LNCaP clone FGC (cell line): ENCODE results near the gene XRCC5.

Experiments used
- DNase-seq: peaks from one replicate; pipeline ENCODE4 v3.0.0-alpha.2; 2011; ENCODE audit warnings: low read depth
- H3K4me3 ChIP-seq: 2 replicates; pipeline ENCODE4 v1.5.1; 2011; ENCODE audit warnings: mild to moderate bottlenecking, low read depth, low read length, control low read depth
- TF ChIP-seq, protein P1 (sequence below): IDR thresholded peaks from 2 replicates; pipeline ENCODE4 v1.5.1; 2012; ENCODE audit warnings: mild to moderate bottlenecking; ENCODE audit not compliant: control insufficient read depth, insufficient read depth; ENCODE audit errors: extremely low read depth

Gene XRCC5

GRCh38 chr2:216234106-216234505 is 125.0 kb downstream of the XRCC5 start:
- no peak overlapping the region for H3K4me3 ChIP-seq
- no peak for DNase-seq
- TF ChIP-seq, protein P1, sequence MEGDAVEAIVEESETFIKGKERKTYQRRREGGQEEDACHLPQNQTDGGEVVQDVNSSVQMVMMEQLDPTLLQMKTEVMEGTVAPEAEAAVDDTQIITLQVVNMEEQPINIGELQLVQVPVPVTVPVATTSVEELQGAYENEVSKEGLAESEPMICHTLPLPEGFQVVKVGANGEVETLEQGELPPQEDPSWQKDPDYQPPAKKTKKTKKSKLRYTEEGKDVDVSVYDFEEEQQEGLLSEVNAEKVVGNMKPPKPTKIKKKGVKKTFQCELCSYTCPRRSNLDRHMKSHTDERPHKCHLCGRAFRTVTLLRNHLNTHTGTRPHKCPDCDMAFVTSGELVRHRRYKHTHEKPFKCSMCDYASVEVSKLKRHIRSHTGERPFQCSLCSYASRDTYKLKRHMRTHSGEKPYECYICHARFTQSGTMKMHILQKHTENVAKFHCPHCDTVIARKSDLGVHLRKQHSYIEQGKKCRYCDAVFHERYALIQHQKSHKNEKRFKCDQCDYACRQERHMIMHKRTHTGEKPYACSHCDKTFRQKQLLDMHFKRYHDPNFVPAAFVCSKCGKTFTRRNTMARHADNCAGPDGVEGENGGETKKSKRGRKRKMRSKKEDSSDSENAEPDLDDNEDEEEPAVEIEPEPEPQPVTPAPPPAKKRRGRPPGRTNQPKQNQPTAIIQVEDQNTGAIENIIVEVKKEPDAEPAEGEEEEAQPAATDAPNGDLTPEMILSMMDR = no peak

GRCh38 chr2:216235462-216235861 is 126.3 kb downstream of the XRCC5 start:
- no peak for DNase-seq
- TF ChIP-seq, protein P1 = no peak
- H3K4me3 ChIP-seq = no peak overlapping the region

GRCh38 chr2:216235896-216236295 is 126.7 kb downstream of the XRCC5 start:
- TF ChIP-seq, protein P1 = no peak
- H3K4me3 ChIP-seq = no peak overlapping the region
- DNase-seq = no peak

GRCh38 chr2:216236486-216236885 is 127.3 kb downstream of the XRCC5 start:
- no peak overlapping the region for H3K4me3 ChIP-seq
- TF ChIP-seq, protein P1 = no peak
- DNase-seq = no peak

DNA sequence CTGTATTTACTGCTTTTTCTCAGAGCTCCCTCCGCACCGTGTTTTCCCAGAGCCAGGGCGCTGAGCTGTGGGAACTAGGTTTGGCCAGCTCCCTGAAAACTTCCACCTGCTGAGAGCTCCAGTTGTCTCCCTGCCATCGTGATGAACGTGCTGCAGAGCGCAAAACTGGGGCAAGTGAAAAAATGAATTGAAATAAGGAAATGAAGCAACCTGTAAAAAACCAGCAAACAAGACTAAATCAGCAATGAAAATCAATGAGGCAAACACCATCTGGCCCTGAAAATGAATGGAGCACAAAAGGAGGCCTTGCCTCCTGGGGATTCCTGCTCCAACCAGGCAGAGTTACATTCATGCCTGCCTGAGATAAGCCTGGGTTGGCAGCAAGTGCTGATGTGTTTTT is 133.2 kb downstream of the XRCC5 start:
- TF ChIP-seq, protein P1 = no peak
- no peak overlapping the region for H3K4me3 ChIP-seq
- DNase-seq = no peak

GRCh38 chr2:216243026-216243425 is 133.9 kb downstream of the XRCC5 start:
- no peak for DNase-seq
- TF ChIP-seq, protein P1 = no peak
- H3K4me3 ChIP-seq = no peak overlapping the region

GRCh38 chr2:216245391-216245975 is 136.3 kb downstream of the XRCC5 start:
- H3K4me3 ChIP-seq = no peak overlapping the region
- DNase-seq = no peak
- TF ChIP-seq, protein P1 = no peak
